H9 (cell line): ENCODE data around the gene ERP44. TPM values are rescaled to one million over a fixed set of nuclear protein-coding genes. Genes with fewer than 3 reads are reported as not detected.

ENCODE experiments used
- DNase-seq: peaks from one replicate; pipeline ENCODE4 v3.0.0-alpha.2; 2017
- H2AFZ ChIP-seq: one replicate; pipeline ENCODE4 v1.6.1; 2013; ENCODE audit warnings: mild to moderate bottlenecking, low read length, control low read depth, moderate library complexity
- H2AK5ac ChIP-seq: 2 replicates; pipeline ENCODE4 v1.6.1; 2013; ENCODE audit warnings: low read length, control low read depth, mixed read lengths; ENCODE audit not compliant: insufficient read length
- H2BK120ac ChIP-seq: one replicate; pipeline ENCODE4 v1.6.1; 2013; ENCODE audit warnings: low read depth, mild to moderate bottlenecking, low read length, control low read depth, inconsistent platforms; ENCODE audit not compliant: poor library complexity, severe bottlenecking
- H2BK12ac ChIP-seq: 2 replicates; pipeline ENCODE4 v1.6.1; 2013; ENCODE audit warnings: low read length, control low read depth, mixed read lengths, low read depth; ENCODE audit not compliant: insufficient read length
- H2BK15ac ChIP-seq: 2 replicates; pipeline ENCODE4 v1.6.1; 2013; ENCODE audit warnings: low read depth, low read length, control low read depth
- H2BK20ac ChIP-seq: one replicate; pipeline ENCODE4 v1.6.1; 2013; ENCODE audit warnings: low read depth, mild to moderate bottlenecking, low read length, control low read depth, inconsistent platforms; ENCODE audit not compliant: poor library complexity, severe bottlenecking
- H2BK5ac ChIP-seq: 2 replicates; pipeline ENCODE4 v1.6.1; 2013; ENCODE audit warnings: low read length, control low read depth, mixed read lengths; ENCODE audit not compliant: insufficient read length
- H3K14ac ChIP-seq: 2 replicates; pipeline ENCODE4 v1.6.1; 2013; ENCODE audit warnings: low read length, control low read depth; ENCODE audit not compliant: insufficient read depth
- H3K18ac ChIP-seq: 2 replicates; pipeline ENCODE4 v1.6.1; 2013; ENCODE audit warnings: low read depth, mild to moderate bottlenecking, mixed read lengths, low read length, control low read depth; ENCODE audit not compliant: insufficient read length
- H3K23ac ChIP-seq: 2 replicates; pipeline ENCODE4 v1.6.1; 2013; ENCODE audit warnings: low read length, control low read depth, mixed read lengths, low read depth; ENCODE audit not compliant: insufficient read length
- H3K23me2 ChIP-seq: 2 replicates; pipeline ENCODE4 v1.6.1; 2013; ENCODE audit warnings: low read depth, mild to moderate bottlenecking, mixed read lengths, low read length, control low read depth; ENCODE audit not compliant: insufficient read length, poor library complexity, severe bottlenecking
- H3K27ac ChIP-seq: 2 replicates; pipeline ENCODE4 v1.5.1; 2013; ENCODE audit warnings: low read length, control low read depth, mixed read lengths, low read depth; ENCODE audit not compliant: insufficient read length
- H3K27me3 ChIP-seq: 2 replicates; pipeline ENCODE4 v1.6.1; 2013; ENCODE audit warnings: low read length, control low read depth, inconsistent platforms; ENCODE audit not compliant: insufficient read depth
- H3K4ac ChIP-seq: 2 replicates; pipeline ENCODE4 v1.6.1; 2013; ENCODE audit warnings: low read depth, mild to moderate bottlenecking, control low read depth, inconsistent platforms, low read length, moderate library complexity
- H3K4me1 ChIP-seq: 2 replicates; pipeline ENCODE4 v1.6.1; 2013; ENCODE audit warnings: low read length, control low read depth, inconsistent platforms; ENCODE audit not compliant: insufficient read depth
- H3K4me2 ChIP-seq: 2 replicates; pipeline ENCODE4 v1.6.1; 2013; ENCODE audit warnings: low read length, control low read depth, mixed read lengths; ENCODE audit not compliant: insufficient read length, insufficient read depth
- H3K56ac ChIP-seq: 2 replicates; pipeline ENCODE4 v1.6.1; 2013; ENCODE audit warnings: low read depth, mild to moderate bottlenecking, mixed read lengths, low read length, control low read depth; ENCODE audit not compliant: insufficient read length
- H3K79me1 ChIP-seq: 2 replicates; pipeline ENCODE4 v1.6.1; 2013; ENCODE audit warnings: low read depth, mild to moderate bottlenecking, moderate library complexity, low read length, control low read depth, inconsistent platforms; ENCODE audit not compliant: insufficient read depth, poor library complexity, severe bottlenecking
- H3K79me2 ChIP-seq: 2 replicates; pipeline ENCODE4 v1.6.1; 2013; ENCODE audit warnings: low read length, control low read depth, inconsistent platforms; ENCODE audit not compliant: insufficient read depth
- H3K9ac ChIP-seq: 2 replicates; pipeline ENCODE4 v1.6.1; 2013; ENCODE audit warnings: low read length, control low read depth, mixed read lengths; ENCODE audit not compliant: insufficient read length; ENCODE audit errors: extremely low read depth
- H3K9me3 ChIP-seq: one replicate; pipeline ENCODE4 v1.6.1; 2013; ENCODE audit warnings: low read depth, low read length, inconsistent platforms; ENCODE audit not compliant: control insufficient read depth
- H3T11ph ChIP-seq: one replicate; pipeline ENCODE4 v1.6.1; 2013; ENCODE audit warnings: mild to moderate bottlenecking, low read length, control low read depth, inconsistent platforms
- H4K20me1 ChIP-seq: one replicate; pipeline ENCODE4 v1.6.1; 2013; ENCODE audit not compliant: control insufficient read depth, insufficient read length, insufficient read depth
- H4K5ac ChIP-seq: 2 replicates; pipeline ENCODE4 v1.6.1; 2013; ENCODE audit warnings: low read depth, mild to moderate bottlenecking, mixed read lengths, low read length, control low read depth; ENCODE audit not compliant: insufficient read length
- H4K8ac ChIP-seq: replicated peaks from 2 replicates; pipeline ENCODE4 v1.6.1; 2013; ENCODE audit warnings: low read length, control low read depth, mixed read lengths, low read depth; ENCODE audit not compliant: insufficient read length
- H4K91ac ChIP-seq: 2 replicates; pipeline ENCODE4 v1.6.1; 2013; ENCODE audit warnings: low read depth, mild to moderate bottlenecking, moderate library complexity, mixed read lengths, low read length, control low read depth; ENCODE audit not compliant: insufficient read length
- H3K27ac Mint-ChIP-seq, 3 experiments: 2 replicates in 2 of 3; 3 replicates in 1 of 3; pipeline ENCODE4 v1.8.0; 2020 to 2021; ENCODE audit warnings: mixed read lengths in 3 of 3, mild to moderate bottlenecking in 1 of 3, moderate library complexity in 1 of 3
- H3K27me3 Mint-ChIP-seq: 2 replicates; pipeline ENCODE4 v1.8.0; 2021; ENCODE audit warnings: low read depth, mild to moderate bottlenecking, moderate library complexity, mixed read lengths
- H3K36me3 Mint-ChIP-seq, 3 experiments: 2 replicates in 2 of 3; 3 replicates in 1 of 3; pipeline ENCODE4 v1.8.0; 2020 to 2021; ENCODE audit warnings: low read depth in 3 of 3, mixed read lengths in 3 of 3; ENCODE audit not compliant: insufficient read depth in 1 of 3
- H3K4me1 Mint-ChIP-seq, 2 experiments: 2 replicates each; pipeline ENCODE4 v1.8.0; 2020; ENCODE audit warnings: mixed read lengths in 2 of 2
- H3K4me3 Mint-ChIP-seq, 2 experiments: 2 replicates in 1 of 2; 3 replicates in 1 of 2; pipeline ENCODE4 v1.8.0; 2020 to 2021; ENCODE audit warnings: mild to moderate bottlenecking in 2 of 2, mixed read lengths in 2 of 2, moderate library complexity in 1 of 2
- H3K9me3 Mint-ChIP-seq, 2 experiments: 2 replicates in 1 of 2; 3 replicates in 1 of 2; pipeline ENCODE4 v1.8.0; 2020; ENCODE audit warnings: mild to moderate bottlenecking in 2 of 2, mixed read lengths in 2 of 2, moderate library complexity in 1 of 2
- WGBS: extraction: QIAGEN DNeasy Blood & Tissue Kit; methylation state at CpG from one replicate; pipeline ENCODE4 v1.1.7; 2013; ENCODE audit warnings: missing lambda C conversion rate, low lambda C conversion rate, mixed read lengths; ENCODE audit not compliant: insufficient read length; ENCODE audit errors: extremely low coverage; 5-methylcytosine and 5-hydroxymethylcytosine counted together
- total RNA-seq: library from RNA; stranded (reverse); gene quantifications from 2 replicates; pipeline ENCODE4 v1.2.1, GENCODE V29; 2021
- TF ChIP-seq, protein P1 (sequence below): fragments of 200-600 bp; sonication (generic); conservative IDR thresholded peaks from 3 replicates; pipeline ENCODE4 v1.8.0; 2021; ENCODE audit warnings: antibody characterized with exemption, mild to moderate bottlenecking

The ERP44 gene
- total RNA-seq, 1 experiment from 2014 or later = 15.4 TPM

DNA sequence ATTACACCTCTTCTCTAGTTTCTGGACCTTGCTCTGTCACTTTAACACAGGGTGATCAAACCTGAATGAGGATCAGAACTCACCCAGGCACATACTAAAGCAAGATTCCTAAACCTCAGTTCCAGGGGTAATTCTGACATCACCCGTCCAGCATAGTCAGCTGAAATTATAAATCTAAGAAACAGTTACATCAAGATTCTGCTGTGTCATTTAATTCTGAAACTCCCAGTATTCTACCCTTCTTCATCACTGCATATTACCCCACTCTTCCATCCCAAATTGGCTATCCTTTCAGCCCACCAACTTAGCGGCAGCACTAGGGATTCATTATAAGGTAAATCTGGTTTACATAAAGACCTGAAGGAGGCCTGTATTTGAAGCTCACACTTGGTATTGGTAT is 128.3 kb downstream of the ERP44 start:
- Histone ChIP-seq H3K18ac (no peak overlapping the region), H3K14ac (no peak overlapping the region), H2BK12ac (no peak overlapping the region), H3K79me1 (no peaks in the 10 kb centered on the region), H3K56ac (no peak overlapping the region), H2BK15ac (no peak overlapping the region), H3K4ac (no peak overlapping the region), H3K79me2 (no peaks in the 10 kb centered on the region), H3K9ac (no peak overlapping the region), H4K8ac (no peak overlapping the region), H3K23me2 (peaks cover 2% of the 10 kb centered on the region), H3K27ac (no peak overlapping the region), H2BK20ac (no peak overlapping the region), H4K5ac (no peak overlapping the region), H2AK5ac (no peak overlapping the region), H2BK120ac (no peak overlapping the region), H3K4me1 (no peaks in the 10 kb centered on the region), H2AFZ (no peak overlapping the region), H3T11ph (no peak overlapping the region), H4K20me1 (no peaks in the 10 kb centered on the region), H3K9me3 (no peaks in the 10 kb centered on the region), H2BK5ac (no peak overlapping the region), H3K23ac (no peak overlapping the region), H4K91ac (no peak overlapping the region), H3K27me3 (no peaks in the 10 kb centered on the region), H3K4me2 (no peak overlapping the region)
- Mint-ChIP-seq H3K27me3 (no peaks in the 10 kb centered on the region), H3K9me3 (no peaks in the 10 kb centered on the region; a peak in 1 of 5 replicates), H3K27ac (no peak overlapping the region), H3K4me3 (no peak overlapping the region), H3K36me3 (no peaks in the 10 kb centered on the region; a peak in 1 of 7 replicates), H3K4me1 (peaks cover 26 to 29% of the 10 kb centered on the region in 2 experiments)
- no CpG with 5 or more reads among the region's 2 CpGs for WGBS
- no peak for DNase-seq
- TF ChIP-seq, protein P1, sequence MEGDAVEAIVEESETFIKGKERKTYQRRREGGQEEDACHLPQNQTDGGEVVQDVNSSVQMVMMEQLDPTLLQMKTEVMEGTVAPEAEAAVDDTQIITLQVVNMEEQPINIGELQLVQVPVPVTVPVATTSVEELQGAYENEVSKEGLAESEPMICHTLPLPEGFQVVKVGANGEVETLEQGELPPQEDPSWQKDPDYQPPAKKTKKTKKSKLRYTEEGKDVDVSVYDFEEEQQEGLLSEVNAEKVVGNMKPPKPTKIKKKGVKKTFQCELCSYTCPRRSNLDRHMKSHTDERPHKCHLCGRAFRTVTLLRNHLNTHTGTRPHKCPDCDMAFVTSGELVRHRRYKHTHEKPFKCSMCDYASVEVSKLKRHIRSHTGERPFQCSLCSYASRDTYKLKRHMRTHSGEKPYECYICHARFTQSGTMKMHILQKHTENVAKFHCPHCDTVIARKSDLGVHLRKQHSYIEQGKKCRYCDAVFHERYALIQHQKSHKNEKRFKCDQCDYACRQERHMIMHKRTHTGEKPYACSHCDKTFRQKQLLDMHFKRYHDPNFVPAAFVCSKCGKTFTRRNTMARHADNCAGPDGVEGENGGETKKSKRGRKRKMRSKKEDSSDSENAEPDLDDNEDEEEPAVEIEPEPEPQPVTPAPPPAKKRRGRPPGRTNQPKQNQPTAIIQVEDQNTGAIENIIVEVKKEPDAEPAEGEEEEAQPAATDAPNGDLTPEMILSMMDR = no peak
